ENCODE measurements around the gene CD3G.

- TF ChIP-seq CTCF (IDR thresholded peaks at IDR 0.05) (no peak), POLR2A (IDR thresholded peaks at IDR 0.05) (no peak)
Observed at GRCh38 chr11:118301600-118302195, 42.4 kb upstream of the CD3G start.
